ENCODE data around the gene HTT-AS.

DNA sequence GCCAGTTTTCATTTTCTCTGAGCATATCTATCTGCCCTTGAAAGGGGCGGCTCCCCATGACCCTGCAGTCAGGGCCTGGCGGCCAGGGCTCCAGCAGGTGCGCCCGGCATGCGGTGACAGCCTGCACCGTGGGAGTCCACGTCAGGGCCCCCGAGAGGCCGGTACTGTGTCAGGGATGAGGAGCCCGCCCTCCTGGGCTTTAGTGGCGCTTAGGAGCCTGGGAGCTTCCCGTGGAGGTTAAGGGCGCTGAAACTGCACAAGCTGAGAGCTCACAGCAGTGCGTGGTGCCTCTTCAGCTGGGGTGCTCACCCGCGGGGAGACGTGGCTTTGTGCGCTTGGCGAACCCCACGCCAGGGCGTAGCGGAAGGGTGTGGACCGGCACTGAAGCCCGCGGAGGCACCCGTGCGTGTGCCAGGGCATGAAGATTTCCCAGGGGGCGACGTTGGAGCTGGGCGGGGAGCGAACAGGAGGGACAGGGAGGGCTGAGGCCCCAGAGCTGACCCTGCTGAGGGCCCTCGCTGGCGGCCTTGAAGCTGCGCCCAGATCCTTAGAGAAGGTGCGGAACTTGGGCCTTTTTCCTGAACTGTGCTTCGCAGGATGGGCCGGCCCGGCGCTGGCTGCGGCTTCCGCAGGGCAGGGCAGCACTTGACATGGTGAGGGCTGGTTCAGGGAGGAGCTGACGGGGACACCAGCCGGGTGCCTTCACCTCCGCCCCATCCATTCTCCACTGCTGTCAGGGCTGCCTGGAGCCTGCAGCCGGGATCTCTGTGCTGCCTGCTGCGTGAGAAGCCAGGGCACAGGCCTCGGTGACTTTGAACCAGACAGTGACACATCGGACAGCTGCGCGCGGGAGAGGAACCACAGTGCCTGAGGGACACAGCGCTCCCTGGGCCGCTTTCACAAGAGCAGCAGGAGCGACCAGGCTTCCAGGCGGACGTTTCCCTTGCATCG lies 32.9 kb downstream of the HTT-AS start:
- TF ChIP-seq CTCF (IDR thresholded peaks at IDR 0.05) (no peak), POLR2A (IDR thresholded peaks at IDR 0.05) (no peak)

Data from tibial nerve (tissue), 3 donors.